Posterior vena cava (tissue), 2 donors: Measurements from ENCODE around the gene NUDT5. TPM values are rescaled to one million over a fixed set of nuclear protein-coding genes. Genes with fewer than 3 reads are reported as not detected.
A peak's percentile ranks its signal among the peaks of the same experiment; 100 is the strongest.
"Not testable (repeated sequence)": the region's sequence is repeated elsewhere in the genome, so short reads cannot be mapped to it uniquely, and the experiment has no call there.

Source experiments
- DNase-seq: peaks from one replicate; pipeline ENCODE4 v3.0.0-alpha.2; 2020; ENCODE audit warnings: low spot score
- intact Hi-C, 2 donors: fragments of 100-400 bp; cut with DNase I; formaldehyde crosslinking; loops; one replicate each; pipeline versions ENCODE4 v1.14.1 to v1.14.2; 2022 to 2023
- total RNA-seq, 2 donors: library from RNA; stranded (reverse); fragmentation: NEBNext Ultra II Directional; extraction: Animal tissue kit (Norgen Biotek cat#: 25700); gene quantifications; one replicate each; pipeline ENCODE4 v1.2.1, GENCODE V29; 2021
- donor health status: DM: yes; HTN: yes; CAD: no.
- donor health status: DM: yes; HTN: yes; CAD: no.

Gene NUDT5
- total RNA-seq, 2 donors from 2014 or later: 22.4 to 25.2 TPM

DNA sequence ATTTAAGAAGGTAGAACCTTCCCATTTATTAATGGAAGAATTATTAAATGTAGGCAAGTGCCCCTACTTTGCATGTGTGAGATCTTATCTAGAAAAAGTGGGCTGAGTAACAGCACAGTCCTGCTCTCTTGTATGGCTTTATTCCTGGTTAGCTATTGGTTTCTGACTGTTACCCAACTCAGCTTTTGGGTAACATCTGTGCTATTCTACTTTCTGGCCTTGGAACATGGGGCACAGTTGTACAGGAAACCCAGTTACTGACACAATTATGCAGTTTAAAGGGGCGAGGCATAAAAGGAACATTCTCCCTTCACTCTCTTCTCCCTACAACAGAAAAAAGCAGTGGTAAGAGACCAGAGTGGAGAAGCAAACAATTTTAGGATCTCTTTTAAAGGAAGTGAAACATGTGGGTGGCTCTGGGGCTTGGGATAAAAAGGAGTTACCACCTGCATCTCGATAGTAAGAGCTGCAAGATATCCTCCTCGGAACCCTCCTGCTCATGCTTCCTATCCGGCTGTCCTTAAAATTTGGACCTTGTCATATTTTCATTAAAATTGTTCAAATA is 16.0 kb downstream of the NUDT5 start:
- intact Hi-C loops: no loop called here
- DNase-seq: no peak

DNA sequence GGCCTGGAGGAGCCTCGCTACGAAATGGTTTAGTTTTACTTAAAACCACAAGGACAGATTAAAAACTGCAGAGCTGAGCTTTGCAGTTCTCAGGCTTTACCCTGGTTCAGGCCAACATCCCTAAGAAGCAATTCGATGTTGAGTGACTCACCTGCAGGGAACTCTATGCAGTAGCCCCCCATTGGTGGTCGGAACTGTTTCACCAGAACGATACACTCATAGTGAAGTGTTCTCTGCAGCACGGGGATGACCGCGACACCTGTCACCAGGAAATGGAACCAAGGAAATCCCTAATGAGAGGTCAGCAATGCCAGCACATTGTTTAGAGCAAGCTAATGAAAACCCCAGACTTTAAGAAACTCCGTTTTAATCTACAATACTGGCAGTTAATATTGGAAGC is 18.0 kb downstream of the NUDT5 start:
- intact Hi-C loops: no loop called here

DNA sequence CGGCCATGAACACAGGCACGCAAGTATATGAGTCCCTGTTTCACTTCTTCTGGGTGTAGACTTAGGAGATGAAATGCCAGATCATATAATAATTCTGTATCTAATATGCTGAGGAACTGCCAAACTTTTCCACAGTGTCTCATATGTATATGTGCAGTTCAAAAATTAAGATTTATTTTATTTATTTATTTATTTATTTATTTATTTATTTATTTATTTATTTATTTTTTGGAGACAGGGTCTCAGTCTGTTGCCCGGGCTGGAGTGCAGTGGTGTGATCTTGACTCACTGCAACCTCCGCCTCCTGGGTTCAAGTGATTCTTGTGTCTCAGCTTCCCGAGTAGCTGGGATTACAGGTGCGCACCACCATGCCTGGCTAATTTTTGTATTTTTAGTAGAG is 24.2 kb downstream of the NUDT5 start:
- intact Hi-C loops, DNase-seq: not testable (repeated sequence)

More for the DNA sequence above, 18.0 kb downstream of the NUDT5 start:
- no peak for DNase-seq

DNA sequence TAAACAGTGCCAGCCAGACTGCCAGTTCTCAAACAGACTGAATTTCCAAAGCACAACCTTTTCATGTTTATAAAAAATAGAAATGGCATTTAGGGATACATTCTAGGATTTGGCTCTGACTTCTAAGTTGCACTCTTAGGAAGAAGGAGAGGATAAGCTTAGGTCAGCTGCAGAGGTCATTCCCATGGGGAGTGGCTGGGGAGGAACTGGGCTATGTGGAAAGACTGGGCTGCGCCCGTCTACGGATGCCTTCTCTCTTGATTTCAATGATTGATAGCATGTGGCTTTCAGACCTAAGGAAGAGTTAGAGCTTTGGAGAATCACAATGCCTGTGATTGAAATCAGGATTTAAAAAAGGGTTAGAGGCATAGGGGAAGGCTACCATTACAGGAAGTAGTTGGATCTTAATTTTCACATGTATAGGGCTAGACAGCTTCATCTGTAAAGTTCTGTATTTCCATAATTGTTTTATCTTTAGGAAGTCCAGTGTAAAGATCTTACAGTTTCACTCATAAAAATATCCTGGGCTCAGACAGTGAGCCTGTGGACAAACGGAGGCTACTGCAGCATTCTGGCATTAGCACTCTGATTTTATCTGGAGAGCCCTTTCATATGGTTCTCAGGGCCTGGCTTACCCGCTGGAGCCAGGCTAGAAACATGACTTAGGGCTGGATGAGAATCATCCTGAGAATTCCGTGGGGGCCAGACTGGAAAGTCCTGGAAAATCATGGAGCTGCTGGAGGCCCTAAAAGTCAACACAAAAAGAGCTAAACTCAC is 29.5 kb downstream of the NUDT5 start:
- intact Hi-C loops: no loop called here
- no peak for DNase-seq

DNA sequence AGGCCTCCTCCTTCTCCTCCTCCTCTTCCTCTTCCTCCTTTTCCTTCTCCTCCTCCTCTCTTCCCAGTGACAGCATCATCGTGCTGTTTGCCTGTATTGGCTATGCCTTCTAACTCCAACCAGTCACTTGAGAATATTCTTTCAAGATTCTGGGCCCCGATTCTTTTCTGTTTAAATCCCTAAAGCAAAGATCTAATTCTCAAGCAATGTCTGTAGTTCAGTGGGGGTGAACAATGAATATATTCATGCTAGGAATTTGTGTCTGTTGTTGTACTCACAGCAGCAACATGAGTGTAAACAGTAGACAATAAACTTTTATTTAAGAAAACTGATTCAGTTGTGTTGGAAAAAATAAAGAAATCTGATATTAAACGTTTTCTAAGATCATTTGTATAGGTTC is 30.7 kb downstream of the NUDT5 start:
- DNase-seq: no peak
- intact Hi-C loops: no loop called here

DNA sequence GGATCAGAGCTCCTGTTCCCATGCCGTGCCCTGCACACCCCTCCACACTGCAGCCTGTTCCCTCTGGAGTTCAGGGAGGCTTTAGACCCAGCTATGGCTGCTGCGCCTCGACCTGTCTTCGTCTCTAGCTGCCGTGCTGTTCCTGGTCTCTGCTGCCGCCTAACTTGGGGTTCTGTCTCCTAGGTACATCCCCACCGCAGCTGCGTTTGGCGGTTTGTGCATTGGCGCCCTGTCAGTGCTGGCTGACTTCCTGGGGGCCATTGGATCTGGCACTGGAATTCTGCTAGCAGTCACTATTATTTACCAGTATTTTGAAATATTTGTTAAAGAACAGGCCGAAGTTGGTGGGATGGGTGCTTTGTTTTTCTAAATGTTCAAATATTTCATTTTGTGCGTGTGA is 31.6 kb downstream of the NUDT5 start:
- DNase-seq: no peak
- intact Hi-C loops: no loop called here

DNA sequence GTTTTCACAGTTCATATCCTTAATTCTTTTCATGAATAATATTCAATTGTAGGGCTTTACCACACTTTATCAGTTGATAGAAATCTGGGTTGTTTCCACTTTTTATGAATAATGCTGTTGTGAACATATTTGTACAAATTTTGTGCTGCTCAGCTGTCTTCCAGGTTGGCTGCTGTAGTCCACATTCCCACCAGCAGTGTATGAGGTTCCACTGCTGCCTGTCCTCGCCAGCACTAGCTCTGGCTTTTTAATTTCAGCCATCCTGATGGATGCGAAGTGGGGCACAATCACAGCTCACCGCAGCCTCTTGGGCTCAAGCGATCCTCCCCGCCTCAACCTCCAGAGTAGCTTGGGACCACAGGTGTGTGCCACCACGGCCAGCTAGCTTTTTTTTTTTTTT is 32.8 kb downstream of the NUDT5 start:
- intact Hi-C loops: no loop called here
- DNase-seq: no peak

DNA sequence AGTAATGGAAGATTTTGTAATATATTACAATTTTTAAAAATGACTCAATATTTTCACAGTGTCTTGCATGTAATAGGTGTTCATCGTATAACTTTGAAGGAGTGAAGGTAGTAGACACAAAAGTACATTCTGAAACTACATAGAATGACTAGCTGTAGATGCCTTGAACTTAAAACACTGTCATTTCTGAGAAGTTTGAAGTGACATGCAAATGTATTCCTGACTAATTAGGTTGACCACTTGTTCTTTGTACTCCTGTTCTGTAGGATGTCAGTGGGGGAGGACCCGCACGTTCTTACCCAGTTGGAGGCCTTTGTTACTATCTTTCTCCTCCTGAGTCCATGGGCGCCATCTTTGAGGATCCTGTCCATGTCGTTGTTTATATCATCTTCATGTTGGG is 35.0 kb downstream of the NUDT5 start:
- intact Hi-C loops: no loop called here
- DNase-seq: no peak

DNA sequence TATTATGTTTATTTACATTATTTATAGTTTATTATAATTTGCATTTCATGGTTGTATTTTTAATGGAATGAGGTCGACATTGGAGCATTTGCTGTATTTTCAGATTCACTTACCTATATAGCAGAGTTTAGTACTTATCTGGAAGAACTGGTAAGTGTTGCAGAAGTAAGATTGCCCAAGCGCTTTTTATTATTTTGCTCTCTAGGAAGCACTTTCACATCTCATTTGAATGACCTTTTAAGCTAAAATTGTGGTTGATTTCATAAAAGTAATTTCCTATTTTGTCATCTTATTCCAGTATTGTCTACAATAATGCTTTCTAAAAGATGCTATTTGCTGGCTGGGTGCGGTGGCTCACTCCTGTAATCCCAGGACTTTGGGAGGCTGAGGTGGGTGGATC is 37.6 kb downstream of the NUDT5 start:
- no peak for DNase-seq
- intact Hi-C loops: no loop called here

DNA sequence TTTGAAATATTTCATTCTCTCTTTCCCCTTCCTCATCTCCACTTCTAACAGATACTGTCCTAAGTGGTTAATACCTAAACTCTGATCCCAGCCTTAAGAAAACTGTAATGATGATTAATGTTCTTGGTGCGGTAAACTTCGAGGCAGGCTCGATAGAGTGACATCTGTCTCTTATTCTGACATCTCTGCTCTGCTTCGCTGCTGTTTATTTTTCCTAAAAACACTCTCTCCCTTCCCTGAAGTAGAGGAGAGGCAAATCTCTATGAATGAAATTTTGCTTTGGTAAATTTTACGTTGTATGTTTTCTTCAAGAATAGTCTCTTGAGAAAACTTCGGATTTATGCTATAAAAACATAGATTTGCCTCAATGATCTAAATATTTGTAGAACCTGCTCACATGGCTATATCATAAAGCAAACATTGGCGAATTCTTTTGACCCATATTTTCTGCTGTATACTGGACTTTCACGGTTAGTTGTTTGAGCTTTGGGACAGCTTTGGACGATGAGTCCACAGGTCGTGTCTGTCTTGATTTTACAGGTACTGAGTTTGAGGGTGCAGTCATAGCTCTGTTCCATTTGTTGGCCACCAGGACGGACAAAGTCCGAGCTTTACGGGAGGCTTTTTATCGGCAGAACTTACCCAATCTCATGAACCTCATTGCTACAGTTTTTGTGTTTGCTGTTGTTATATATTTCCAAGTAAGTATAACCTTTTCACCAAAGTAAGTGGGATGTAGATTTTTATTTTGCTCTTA is 39.1 kb downstream of the NUDT5 start:
- intact Hi-C loops: no loop called here

DNA sequence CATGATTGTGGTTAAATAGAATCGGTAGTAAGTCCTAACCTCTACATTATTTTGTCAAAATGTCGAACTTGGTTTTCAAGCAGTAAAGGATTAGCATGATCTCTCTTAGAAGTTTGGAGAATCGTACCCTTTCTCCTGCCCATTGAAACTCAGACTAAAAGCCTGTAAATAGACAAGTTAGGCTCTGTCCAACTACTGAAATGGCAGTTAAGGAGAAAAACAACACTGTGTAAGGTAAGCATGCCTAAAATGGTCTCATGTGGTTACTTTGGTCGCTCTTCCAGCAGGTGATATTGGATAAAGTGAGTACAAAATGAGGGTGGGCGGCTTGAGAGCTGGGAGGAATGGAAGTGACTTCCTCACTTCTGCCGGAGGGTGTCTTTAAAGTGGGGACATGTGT is 41.2 kb downstream of the NUDT5 start:
- DNase-seq: no peak
- intact Hi-C loops: no loop called here

More for the DNA sequence above, 39.1 kb downstream of the NUDT5 start:
- DNase-seq: no peak

DNA sequence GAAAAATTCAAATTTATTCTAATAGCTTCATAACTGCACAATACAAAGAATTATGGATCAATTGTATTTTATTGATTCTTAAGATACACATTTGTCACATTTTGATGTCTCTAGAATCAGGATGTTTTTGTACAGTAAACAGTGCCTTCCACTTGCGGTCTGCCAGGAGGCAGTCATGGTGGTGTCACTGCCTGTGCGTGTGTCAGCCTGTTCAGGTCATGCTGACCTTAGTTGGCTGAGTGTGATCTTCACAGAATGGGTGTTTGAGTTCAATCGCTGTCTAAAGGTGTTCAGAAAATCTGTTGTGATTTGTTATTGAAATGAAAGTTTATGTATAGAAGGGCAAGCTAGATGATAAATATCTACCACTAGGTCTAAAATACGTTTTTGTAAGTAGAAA is 45.5 kb downstream of the NUDT5 start:
- DNase-seq: no peak
- intact Hi-C loops: no loop called here

DNA sequence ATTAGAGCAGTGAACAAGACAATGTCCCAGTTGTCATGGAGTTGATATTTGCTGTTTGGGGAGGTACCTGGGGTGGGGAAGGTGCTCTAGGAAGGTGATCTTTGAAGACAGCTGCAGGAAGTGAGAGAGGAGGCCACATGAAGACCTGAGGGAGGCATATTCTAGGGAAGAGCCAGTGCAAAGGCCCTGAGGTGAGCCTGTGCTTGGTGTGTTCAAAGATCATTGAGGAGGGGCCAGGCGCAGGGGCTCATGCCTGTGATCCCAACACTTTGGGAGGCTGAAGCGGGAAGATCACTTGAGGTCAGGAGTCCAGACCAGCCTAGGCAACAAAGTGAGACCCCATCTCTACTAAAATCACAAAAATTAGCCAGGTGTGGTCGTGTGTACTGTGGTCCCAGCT is 51.2 kb downstream of the NUDT5 start:
- no peak for DNase-seq
- intact Hi-C loops: no loop called here

DNA sequence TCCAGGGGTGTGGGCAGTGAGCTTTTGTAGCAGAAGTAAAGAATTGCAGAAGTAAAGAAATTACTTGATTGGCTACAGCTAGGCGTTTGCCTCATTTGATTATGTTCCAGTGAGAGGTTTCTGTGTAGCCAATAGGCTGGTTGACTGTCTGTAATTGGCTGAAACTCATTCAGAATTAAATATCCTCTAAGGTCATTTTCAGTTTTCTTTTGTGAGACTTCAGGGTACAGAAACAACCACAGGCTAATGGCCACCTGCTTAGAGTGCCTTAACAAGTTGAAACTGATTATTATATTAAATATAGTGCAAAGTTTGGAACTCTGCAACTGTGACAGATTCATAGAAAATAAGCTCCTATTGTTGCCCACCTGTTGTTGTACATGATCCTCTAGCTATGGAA is 55.7 kb downstream of the NUDT5 start:
- no peak for DNase-seq
- intact Hi-C loops: no loop called here

DNA sequence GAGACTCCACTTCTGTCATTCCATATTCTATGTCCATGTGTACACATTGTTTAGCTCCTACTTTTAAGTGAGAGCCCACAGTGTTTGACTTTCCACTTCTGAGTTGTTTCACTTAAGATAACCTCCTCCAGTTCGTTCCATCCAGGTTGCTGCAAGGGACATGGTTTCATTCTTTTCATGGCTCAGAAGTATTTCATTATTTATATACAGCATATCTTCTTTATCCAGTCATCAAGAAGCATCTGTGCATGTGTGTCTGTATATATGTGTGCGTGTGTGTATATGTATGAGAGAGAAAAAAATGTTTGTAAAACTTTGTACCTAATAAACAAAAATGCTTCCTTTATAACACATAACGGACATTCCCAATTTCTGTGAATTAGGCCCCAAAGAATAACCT is 60.1 kb downstream of the NUDT5 start:
- DNase-seq: no peak
- intact Hi-C loops: no loop called here

DNA sequence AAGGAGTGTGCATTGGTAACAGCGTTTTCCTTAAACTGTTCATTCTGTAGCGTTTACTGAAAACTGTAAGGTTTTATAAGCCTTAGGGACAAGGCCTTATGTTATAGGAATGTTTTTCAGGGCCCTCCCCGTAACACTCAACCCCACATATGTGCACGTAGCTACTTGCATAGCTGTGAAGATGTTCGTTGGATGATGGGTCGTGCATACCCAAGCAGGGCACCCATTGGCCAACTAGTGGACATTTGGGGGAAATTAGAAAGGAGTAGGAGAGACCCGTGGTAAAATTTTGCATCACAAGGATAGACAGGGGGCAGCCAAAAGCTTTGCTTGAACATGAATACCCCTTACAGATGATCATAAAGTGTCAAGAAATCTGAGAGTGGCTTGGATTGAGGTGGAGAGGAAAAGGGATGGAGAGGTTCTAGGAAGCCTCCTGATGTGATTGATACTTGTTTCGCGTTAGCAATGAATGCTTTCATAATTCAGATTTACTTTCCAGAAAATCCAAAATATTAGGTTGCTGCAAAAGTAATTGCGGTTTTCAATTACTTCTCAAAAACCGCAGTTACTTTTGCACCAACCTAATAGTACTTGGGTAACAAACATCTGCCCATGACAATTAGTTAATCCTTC is 65.3 kb downstream of the NUDT5 start:
- intact Hi-C loops: loop anchor here in 1 of 2 donors (5.0 kb wide), 1 partner anchor 1972 kb away; no protein-coding TSS in a partner anchor
- DNase-seq: no peak

DNA sequence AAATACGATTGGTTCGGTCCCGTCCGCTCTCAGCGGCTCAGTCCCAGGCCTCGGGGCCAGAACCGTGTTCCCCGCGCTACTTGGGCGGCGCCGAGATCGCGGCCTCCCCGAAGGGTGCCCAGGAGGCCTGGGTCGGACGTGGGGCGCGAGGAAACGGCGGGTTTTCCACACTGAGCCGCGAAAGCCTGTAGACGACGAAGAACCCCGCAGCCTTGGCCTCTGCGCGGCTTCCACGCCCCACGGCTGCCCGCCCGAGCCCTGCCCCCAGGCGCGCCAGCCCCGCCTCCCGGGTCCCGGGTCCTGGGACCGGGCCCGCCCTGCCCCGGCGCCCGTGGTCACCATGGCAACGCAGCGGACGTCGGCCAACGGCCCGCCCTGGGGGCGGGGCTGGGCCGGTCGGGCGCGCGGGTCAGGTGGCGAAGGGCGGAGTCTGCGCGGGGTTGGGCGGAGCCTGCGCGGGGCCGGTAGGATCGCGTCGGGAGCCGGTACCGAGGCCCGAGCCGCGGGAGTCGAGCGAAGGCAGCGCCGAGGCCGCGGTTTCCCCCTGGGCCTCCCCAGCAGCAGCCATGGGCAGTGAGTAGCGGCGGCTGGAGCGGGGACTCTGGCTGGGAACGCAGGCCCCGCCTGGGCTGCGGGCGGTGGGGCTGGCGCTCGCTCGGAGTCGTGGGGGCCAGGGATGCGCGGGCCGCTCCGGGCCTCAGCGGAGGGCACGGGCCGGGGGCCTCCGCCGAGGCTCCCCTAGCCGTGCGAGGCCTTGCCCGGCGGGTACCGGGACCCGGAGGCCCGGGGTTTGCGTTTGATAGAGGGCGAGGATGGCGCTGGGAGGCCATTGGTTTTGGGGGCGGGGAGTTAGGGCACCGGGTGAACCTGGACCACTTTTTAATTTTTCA is 66.2 kb downstream of the NUDT5 start, which contains the start of gene SEC61A2:
Gene SEC61A2 (plus strand): TSS at position 456 of the 890 bp plus-strand sequence. CDS start 111 bp downstream, at position 567.
- intact Hi-C loops: loop anchor here in 1 of 2 donors (5.0 kb wide), 1 partner anchor 1973 kb away; no protein-coding TSS in a partner anchor
- DNase-seq: peak; percentile 99

DNA sequence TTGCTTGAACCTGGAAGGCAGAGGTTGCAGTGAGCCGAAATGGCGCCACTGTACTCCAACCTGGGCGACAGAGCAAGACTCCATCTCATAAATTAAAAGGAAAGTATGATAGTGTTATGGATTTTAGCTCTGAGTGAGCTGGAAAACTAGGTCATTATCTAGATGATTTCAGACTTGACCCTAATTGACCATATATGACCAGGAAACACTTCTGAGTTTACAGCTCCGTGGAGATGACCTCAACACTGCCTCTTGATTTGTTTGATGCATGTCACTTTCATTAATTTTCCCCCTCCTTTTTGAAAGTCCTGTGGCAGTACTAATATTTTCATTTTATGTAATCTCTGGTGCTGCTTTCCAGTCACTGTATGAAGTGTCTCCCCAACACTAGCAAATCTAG is 74.0 kb downstream of the NUDT5 start:
- intact Hi-C loops: no loop called here

More for the DNA sequence above, 74.0 kb downstream of the NUDT5 start:
- no peak for DNase-seq
